ENCODE data around the gene SH3BP2. TPM values are rescaled to one million over a fixed set of nuclear protein-coding genes. Genes with fewer than 3 reads are reported as not detected.

SH3BP2 gene
- total RNA-seq, 1 experiment from 2014 or later: 17.4 TPM

- no peaks in the 10 kb centered on the region for H3K9me3 ChIP-seq (ENCODE audit: low read length)
- no peak overlapping the region for H3K27ac ChIP-seq (ENCODE audit: low read length)
- no peaks in the 10 kb centered on the region for H4K20me1 ChIP-seq (ENCODE audit: low read length)
- H3K9ac ChIP-seq (ENCODE audit: low read length): peak overlapping the region; percentile 79; the same call in 1 of the 2 replicates
- H3K4me3 ChIP-seq (ENCODE audit: low read length): peak overlapping the region; percentile 74
- BruUV-seq (replicated peaks): no TSS peak
- peak overlapping the region; percentile 81 for H2AFZ ChIP-seq (ENCODE audit: low read length)
- DNase-seq: peak; percentile 43
- H3F3A ChIP-seq (ENCODE audit: low read length, unreplicated experiment): no peaks in the 10 kb centered on the region
- no peak for TF ChIP-seq EZH2 (IDR thresholded peaks at IDR 0.05; ENCODE audit: low read length, unreplicated experiment)
- TF ChIP-seq CTCF (conservative IDR thresholded peaks at IDR 0.05; ENCODE audit: low read depth, low read length): no peak
- no peak for TF ChIP-seq EZH2phosphoT487 (IDR thresholded peaks at IDR 0.05; ENCODE audit: borderline replicate concordance, low read length)
- POLR2A ChIA-PET (ENCODE audit: unreplicated experiment): interaction anchor here (0.6 kb wide), 1 partner anchor 118 kb away, joined by 3 read pairs; no protein-coding TSS in a partner anchor
- H3K36me3 ChIP-seq (ENCODE audit: low read depth, low read length): no peaks in the 10 kb centered on the region
- peaks cover 13% of the 10 kb centered on the region; the same call in 1 of the 2 replicates for H3K79me2 ChIP-seq (ENCODE audit: low read length)
- H3K4me2 ChIP-seq (ENCODE audit: low read length): peak overlapping the region; percentile 73
- ATAC-seq: peak; percentile 87
- intact Hi-C loops (cut with micrococcal nuclease): no loop called here
- CTCF ChIA-PET: no interaction called here
- no peaks in the 10 kb centered on the region for H3K27me3 ChIP-seq (ENCODE audit: low read length)
- H3K9me2 ChIP-seq (replicated peaks; ENCODE audit: low read length): no peaks in the 10 kb centered on the region
- peaks cover 4% of the 10 kb centered on the region; the same call in 1 of the 2 replicates for H3K4me1 ChIP-seq (ENCODE audit: insufficient read depth, low read length)
These were observed 24.9 kb downstream of the SH3BP2 start for GRCh38 chr4:2817701-2818350.

GRCh38 chr4:2818351-2818939 lies 25.6 kb downstream of the SH3BP2 start:
- Histone ChIP-seq H4K20me1 (ENCODE audit: low read length) (no peaks in the 10 kb centered on the region), H3K79me2 (ENCODE audit: low read length) (peaks cover 13% of the 10 kb centered on the region; the same call in 1 of the 2 replicates), H3K27me3 (ENCODE audit: low read length) (no peaks in the 10 kb centered on the region), H3K4me2 (ENCODE audit: low read length) (peak overlapping the region; percentile 86), H3K27ac (ENCODE audit: low read length) (no peak overlapping the region), H3K4me3 (ENCODE audit: low read length) (peak overlapping the region; percentile 74), H3K4me1 (ENCODE audit: insufficient read depth, low read length) (peaks cover 4% of the 10 kb centered on the region; the same call in 1 of the 2 replicates), H2AFZ (ENCODE audit: low read length) (peak overlapping the region; percentile 50; the same call in 1 of the 2 replicates), H3K9me3 (ENCODE audit: low read length) (no peaks in the 10 kb centered on the region), H3F3A (ENCODE audit: low read length, unreplicated experiment) (no peaks in the 10 kb centered on the region), H3K9me2 (replicated peaks; ENCODE audit: low read length) (no peaks in the 10 kb centered on the region), H3K9ac (ENCODE audit: low read length) (peak overlapping the region; percentile 79), H3K36me3 (ENCODE audit: low read depth, low read length) (no peaks in the 10 kb centered on the region)
- ChIA-PET POLR2A (ENCODE audit: unreplicated experiment) (interaction anchor here (0.6 kb wide), 2 partner anchors 117 to 271 kb away, joined by 3 read pairs; no protein-coding TSS in a partner anchor), CTCF (no interaction called here)
- BruUV-seq (replicated peaks): no TSS peak
- intact Hi-C loops (cut with micrococcal nuclease): no loop called here
- DNase-seq: no peak
- ATAC-seq: peak; percentile 47
- TF ChIP-seq EZH2 (IDR thresholded peaks at IDR 0.05; ENCODE audit: low read length, unreplicated experiment): no peak
- no peak for TF ChIP-seq EZH2phosphoT487 (IDR thresholded peaks at IDR 0.05; ENCODE audit: borderline replicate concordance, low read length)
- no peak for TF ChIP-seq CTCF (conservative IDR thresholded peaks at IDR 0.05; ENCODE audit: low read depth, low read length)

All from PC-3 (cell line).